Stomach (tissue), 9 donors: ENCODE data around the gene CYP2A7. TPM values are rescaled to one million over a fixed set of nuclear protein-coding genes. Genes with fewer than 3 reads are reported as not detected.
A peak's percentile ranks its signal among the peaks of the same experiment; 100 is the strongest.
"Not testable (repeated sequence)": the region's sequence is repeated elsewhere in the genome, so short reads cannot be mapped to it uniquely, and the experiment has no call there.

ENCODE experiments used
- DNase-seq, 2 donors: peaks; one replicate each; pipeline versions ENCODE4 v3.0.0 to v3.0.0-alpha.2; 2013 to 2019
- H3K27ac ChIP-seq, 5 donors: fragments of 200-600 bp in 4 of 5; sonication (generic) in 4 of 5; one replicate each; pipeline ENCODE4 v1.5.1; 2013 to 2019; ENCODE audit warnings: mild to moderate bottlenecking in 1 of 5, moderate library complexity in 1 of 5
- H3K27me3 ChIP-seq, 3 donors: fragments of 200-600 bp; sonication (generic); one replicate each; pipeline ENCODE4 v1.5.1; 2017 to 2019; ENCODE audit warnings: mixed run types in 1 of 3
- H3K36me3 ChIP-seq, 4 donors: fragments of 200-600 bp; sonication (generic); 1 replicate in 3 of 4; 2 replicates in 1 of 4; pipeline ENCODE4 v1.5.1; 2016 to 2019
- H3K4me1 ChIP-seq, 4 donors: fragments of 200-600 bp; sonication (generic); one replicate each; pipeline ENCODE4 v1.5.1; 2016 to 2019
- H3K4me3 ChIP-seq, 4 donors: fragments of 200-600 bp; sonication (generic) in 3 of 4; one replicate each; pipeline ENCODE4 v1.5.1; 2016 to 2019; ENCODE audit warnings: mild to moderate bottlenecking in 1 of 4
- H3K9me3 ChIP-seq, 4 donors: fragments of 200-600 bp; sonication (generic); one replicate each; pipeline ENCODE4 v1.5.1; 2016 to 2019
- EP300 ChIP-seq: sonication (generic); formaldehyde crosslinking; IDR thresholded peaks from one replicate; pipeline ENCODE4 v1.6.1; 2017; ENCODE audit warnings: antibody characterized with exemption
- POLR2A ChIP-seq, 4 donors: fragments of 450-650 bp; IDR thresholded peaks; one replicate each; pipeline ENCODE4 v1.6.1; 2016; ENCODE audit warnings: antibody characterized with exemption in 4 of 4, control low read depth in 2 of 4, mild to moderate bottlenecking in 1 of 4, moderate library complexity in 1 of 4
- POLR2AphosphoS5 ChIP-seq, 3 donors: sonication (generic); formaldehyde crosslinking; IDR thresholded peaks; one replicate each; pipeline ENCODE4 v1.6.1; 2016; ENCODE audit warnings: antibody characterized with exemption in 3 of 3
- WGBS, 5 donors: extraction: QIAGEN DNeasy Blood & Tissue Kit in 3 of 5; methylation state at CpG; one replicate each; pipeline versions ENCODE4 v1.1.5 to v1.1.7; 2013 to 2018; 5-methylcytosine and 5-hydroxymethylcytosine counted together
- intact Hi-C: fragments of 100-400 bp; cut with DNase I; formaldehyde crosslinking; loops from one replicate; pipeline ENCODE4 v1.15.1; 2023; ENCODE audit warnings: low total_unique reads
- polyA plus RNA-seq, 3 donors: library from polyadenylated mRNA; stranded (reverse); fragments of 200-250 nt; gene quantifications; one replicate each; pipeline ENCODE4 v1.2.3, GENCODE V29; 2013
- total RNA-seq, 5 donors: library from RNA; depleted of rRNA; stranded (reverse); fragments of >200 nt; gene quantifications; one replicate each; pipeline versions ENCODE4 v1.1.0 to v1.2.3, GENCODE V29; 2014 to 2016
- TF ChIP-seq, protein P1 (sequence below), 7 experiments: fragments of 450-650 bp in 4 of 7; fragments of 200-600 bp in 3 of 7; sonication (generic) in 3 of 7; IDR thresholded peaks; one replicate each; pipeline ENCODE4 v1.5.1; 2016 to 2019; ENCODE audit warnings: antibody characterized with exemption in 7 of 7, control low read depth in 2 of 7, mild to moderate bottlenecking in 1 of 7
- donor health status: healthy with polysubstance abuse.
- donor health status: Bipolar disorder and iron deficiency.
- donor health status: healthy.

CYP2A7 gene
- total and polyA plus RNA-seq, 8 donors, result not detected

GRCh38 chr19:40862333-40862732, 19.7 kb downstream of the CYP2A7 start:
- H3K27ac ChIP-seq, result no peak overlapping the region
- no peak for TF ChIP-seq EP300
- no peak for TF ChIP-seq POLR2AphosphoS5 (IDR thresholded peaks at IDR 0.05)
- TF ChIP-seq, protein P1, sequence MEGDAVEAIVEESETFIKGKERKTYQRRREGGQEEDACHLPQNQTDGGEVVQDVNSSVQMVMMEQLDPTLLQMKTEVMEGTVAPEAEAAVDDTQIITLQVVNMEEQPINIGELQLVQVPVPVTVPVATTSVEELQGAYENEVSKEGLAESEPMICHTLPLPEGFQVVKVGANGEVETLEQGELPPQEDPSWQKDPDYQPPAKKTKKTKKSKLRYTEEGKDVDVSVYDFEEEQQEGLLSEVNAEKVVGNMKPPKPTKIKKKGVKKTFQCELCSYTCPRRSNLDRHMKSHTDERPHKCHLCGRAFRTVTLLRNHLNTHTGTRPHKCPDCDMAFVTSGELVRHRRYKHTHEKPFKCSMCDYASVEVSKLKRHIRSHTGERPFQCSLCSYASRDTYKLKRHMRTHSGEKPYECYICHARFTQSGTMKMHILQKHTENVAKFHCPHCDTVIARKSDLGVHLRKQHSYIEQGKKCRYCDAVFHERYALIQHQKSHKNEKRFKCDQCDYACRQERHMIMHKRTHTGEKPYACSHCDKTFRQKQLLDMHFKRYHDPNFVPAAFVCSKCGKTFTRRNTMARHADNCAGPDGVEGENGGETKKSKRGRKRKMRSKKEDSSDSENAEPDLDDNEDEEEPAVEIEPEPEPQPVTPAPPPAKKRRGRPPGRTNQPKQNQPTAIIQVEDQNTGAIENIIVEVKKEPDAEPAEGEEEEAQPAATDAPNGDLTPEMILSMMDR (IDR thresholded peaks at IDR 0.05), result no peak
- TF ChIP-seq POLR2A (IDR thresholded peaks at IDR 0.05), result no peak
- H3K4me1 ChIP-seq, result no peaks in the 10 kb centered on the region
- no peaks in the 10 kb centered on the region for H3K36me3 ChIP-seq
- WGBS, 5 donors, result 84 to 96% (median 94%) methylated on average over 3 of the region's 3 CpGs
- no peak overlapping the region for H3K4me3 ChIP-seq
- H3K27me3 ChIP-seq, result no peaks in the 10 kb centered on the region
- no peaks in the 10 kb centered on the region for H3K9me3 ChIP-seq
- no peak for DNase-seq
- intact Hi-C loops, result no loop called here

GRCh38 chr19:40858109-40858508, 23.9 kb downstream of the CYP2A7 start:
- Histone ChIP-seq H3K27me3 (no peaks in the 10 kb centered on the region), H3K27ac (no peak overlapping the region), H3K4me1 (no peaks in the 10 kb centered on the region), H3K4me3 (no peak overlapping the region), H3K36me3 (no peaks in the 10 kb centered on the region), H3K9me3 (no peaks in the 10 kb centered on the region)
- intact Hi-C loops, result no loop called here
- TF ChIP-seq POLR2A (IDR thresholded peaks at IDR 0.05) (no peak), POLR2AphosphoS5 (IDR thresholded peaks at IDR 0.05) (no peak), EP300 (no peak)
- TF ChIP-seq, protein P1 (IDR thresholded peaks at IDR 0.05), result no peak
- 83 to 88% (median 87%) methylated on average over 5 of the region's 5 CpGs for WGBS, 5 donors
- DNase-seq, result no peak

DNA sequence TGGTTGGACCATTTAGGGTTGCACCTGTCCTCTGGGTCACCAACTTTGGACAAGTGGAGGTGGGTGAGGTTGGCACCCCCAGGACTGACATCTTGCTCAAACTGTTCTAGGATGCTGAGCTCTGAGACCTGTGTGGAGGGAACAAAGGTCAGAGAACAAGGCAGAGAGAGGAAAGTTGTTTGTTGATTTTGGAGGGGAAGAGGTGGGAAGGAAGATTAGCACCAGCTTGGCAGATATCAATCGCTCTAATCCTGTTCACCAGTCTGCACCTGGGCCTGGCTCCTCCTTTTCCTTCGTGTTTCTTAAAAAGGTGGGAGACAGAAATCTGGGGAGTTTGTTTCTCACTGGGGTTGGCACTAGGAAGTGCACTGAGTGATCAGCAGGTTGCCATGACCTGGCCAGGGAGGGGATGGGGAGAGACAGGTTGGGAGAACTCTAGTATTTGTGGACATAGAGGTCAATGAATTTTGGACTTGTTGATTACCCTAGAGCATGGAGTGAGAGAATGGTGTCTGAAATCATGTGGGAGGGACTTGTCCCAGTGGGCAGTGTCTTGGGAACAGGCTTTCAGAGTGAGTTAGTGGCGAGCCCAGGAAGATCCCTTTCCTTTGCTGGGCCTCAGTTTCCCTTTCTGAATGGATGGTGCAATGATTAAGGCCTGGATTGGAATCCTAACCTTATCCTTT, 29.4 kb downstream of the CYP2A7 start:
- intact Hi-C loops, H3K27ac ChIP-seq: not testable (repeated sequence)
- 11 to 42% (median 35%) methylated on average over 2 of the region's 3 CpGs for WGBS, 5 donors

GRCh38 chr19:40850277-40850676, 31.8 kb downstream of the CYP2A7 start, which contains the start of gene CYP2A6:
CYP2A6 (minus strand) TSS chr19:40850447; CDS start chr19:40850426, 21 bp downstream.
- H3K4me1 ChIP-seq, DNase-seq, H3K4me3 ChIP-seq, H3K9me3 ChIP-seq, intact Hi-C loops, H3K36me3 ChIP-seq, H3K27ac ChIP-seq: not testable (repeated sequence)
- peaks cover 0 to 46% (median 10%) of the 10 kb centered on the region in 3 donors for H3K27me3 ChIP-seq
- 84 to 95% (median 87%) methylated on average over 2 to 3 of the region's 3 CpGs for WGBS, 5 donors

More for the DNA sequence above, 29.4 kb downstream of the CYP2A7 start:
- not testable (repeated sequence) for DNase-seq, H3K9me3 ChIP-seq, H3K4me1 ChIP-seq, H3K36me3 ChIP-seq, H3K4me3 ChIP-seq
- H3K27me3 ChIP-seq, result peaks cover 0 to 29% (median 10%) of the 10 kb centered on the region in 3 donors

- H3K27ac ChIP-seq, H3K4me3 ChIP-seq, intact Hi-C loops, H3K36me3 ChIP-seq, H3K9me3 ChIP-seq, DNase-seq: not testable (repeated sequence)
- WGBS, 5 donors, result 82 to 89% (median 85%) methylated on average over 8 of the region's 8 CpGs
- peaks cover 0 to 58% (median 10%) of the 10 kb centered on the region in 3 donors for H3K27me3 ChIP-seq
- peaks cover 0 to 20% (median 5%) of the 10 kb centered on the region in 4 donors for H3K4me1 ChIP-seq
These were observed 35.3 kb downstream of the CYP2A7 start for GRCh38 chr19:40846722-40847121.

DNA sequence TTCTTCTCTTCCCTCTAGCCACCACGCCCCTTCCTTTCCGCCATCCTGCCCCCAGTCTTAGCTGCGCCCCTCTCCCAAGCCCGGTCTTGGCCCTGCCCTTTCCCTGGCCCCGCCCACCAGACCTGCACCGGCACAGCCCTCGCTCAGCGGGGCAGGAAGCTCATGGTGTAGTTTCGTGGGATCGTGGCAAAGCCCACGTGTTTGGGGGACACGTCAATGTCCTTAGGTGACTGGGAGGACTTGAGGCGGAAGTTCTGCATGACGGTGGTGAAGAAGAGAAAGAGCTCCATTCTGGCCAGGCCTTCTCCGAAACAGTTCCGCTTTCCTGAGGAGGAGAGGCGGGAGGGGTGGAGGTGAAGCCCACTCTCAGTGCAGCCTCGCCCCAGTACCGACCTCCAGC, 38.4 kb downstream of the CYP2A7 start:
- intact Hi-C loops, H3K36me3 ChIP-seq, H3K27ac ChIP-seq, H3K9me3 ChIP-seq, DNase-seq: not testable (repeated sequence)
- WGBS, 5 donors, result 0 to 5% (median 1%) methylated on average over 8 to 15 of the region's 19 CpGs
- Histone ChIP-seq H3K4me1 (peaks cover 0 to 19% (median 4%) of the 10 kb centered on the region in 4 donors), H3K27me3 (peaks cover 0 to 39% (median 7%) of the 10 kb centered on the region in 3 donors), H3K4me3 (peak overlapping the region in 3 of 4 donors; percentile 7 to 27 (median 24))

GRCh38 chr19:40842997-40843652, 38.9 kb downstream of the CYP2A7 start:
- 32 to 43% (median 35%) methylated on average over 8 to 9 of the region's 12 CpGs for WGBS, 5 donors
- Histone ChIP-seq H3K4me1 (peaks cover 0 to 13% (median 0%) of the 10 kb centered on the region in 4 donors), H3K27me3 (peaks cover 0 to 34% (median 2%) of the 10 kb centered on the region in 3 donors), H3K4me3 (peak overlapping the region in 3 of 4 donors; percentile 7 to 27 (median 24))
- H3K9me3 ChIP-seq, H3K27ac ChIP-seq, intact Hi-C loops, DNase-seq, H3K36me3 ChIP-seq: not testable (repeated sequence)

GRCh38 chr19:40842012-40842411, 40.0 kb downstream of the CYP2A7 start:
- H3K9me3 ChIP-seq, H3K36me3 ChIP-seq, H3K4me3 ChIP-seq, H3K27ac ChIP-seq, DNase-seq, intact Hi-C loops: not testable (repeated sequence)
- peaks cover 0 to 24% (median 0%) of the 10 kb centered on the region in 3 donors for H3K27me3 ChIP-seq
- WGBS, 5 donors, result 85 to 96% (median 93%) methylated on average over 2 to 3 of the region's 3 CpGs
- H3K4me1 ChIP-seq, result peaks cover 0 to 13% (median 0%) of the 10 kb centered on the region in 4 donors

- intact Hi-C loops, H3K4me3 ChIP-seq, DNase-seq, H3K4me1 ChIP-seq, H3K9me3 ChIP-seq, H3K36me3 ChIP-seq, H3K27me3 ChIP-seq, H3K27ac ChIP-seq: not testable (repeated sequence)
- WGBS, 5 donors, result 64 to 87% (median 81%) methylated on average over 1 of the region's 1 CpG
These were observed 43.6 kb downstream of the CYP2A7 start for GRCh38 chr19:40838477-40838876.
